Measurements from ENCODE around the gene FRMD4A.
"Not testable (repeated sequence)": the region's sequence is repeated elsewhere in the genome, so short reads cannot be mapped to it uniquely, and the experiment has no call there.

FRMD4A gene

DNA sequence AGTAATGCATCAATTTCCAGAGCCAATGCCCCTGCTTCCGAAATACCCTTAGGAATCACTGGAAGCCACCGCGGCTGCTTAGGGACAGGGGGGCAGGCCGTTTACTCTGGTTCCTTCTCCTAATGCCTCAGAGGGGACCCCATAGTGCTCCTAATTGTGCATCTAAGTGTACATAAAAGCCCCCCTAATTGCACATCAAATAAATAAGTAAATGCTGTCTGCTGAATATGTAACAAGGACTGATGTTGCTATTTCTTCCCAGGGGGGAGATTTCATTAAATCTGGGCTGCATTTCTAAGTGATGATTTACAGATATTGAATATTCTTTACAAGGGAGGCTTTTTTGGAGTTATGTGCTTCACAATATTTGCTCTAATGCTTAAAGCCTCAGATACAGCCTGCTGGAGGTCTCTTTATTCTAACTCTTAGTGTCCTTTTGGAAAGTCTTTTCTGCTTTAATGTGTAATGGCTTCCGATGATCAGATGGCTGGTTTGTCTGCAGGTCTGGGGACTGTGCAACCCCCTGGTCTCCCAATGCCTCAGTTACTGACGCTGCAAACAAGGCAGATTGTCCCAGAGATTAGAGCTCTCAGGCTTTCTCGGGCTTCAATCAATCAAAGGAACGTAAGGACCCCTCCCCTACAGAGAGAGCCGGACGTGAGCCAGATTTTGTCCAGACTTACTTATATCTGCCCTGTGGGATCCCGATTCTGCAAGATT, 601.0 kb downstream of the FRMD4A start:
- no peak for DNase-seq
- intact Hi-C loops (cut with DNase I) = no loop called here

DNA sequence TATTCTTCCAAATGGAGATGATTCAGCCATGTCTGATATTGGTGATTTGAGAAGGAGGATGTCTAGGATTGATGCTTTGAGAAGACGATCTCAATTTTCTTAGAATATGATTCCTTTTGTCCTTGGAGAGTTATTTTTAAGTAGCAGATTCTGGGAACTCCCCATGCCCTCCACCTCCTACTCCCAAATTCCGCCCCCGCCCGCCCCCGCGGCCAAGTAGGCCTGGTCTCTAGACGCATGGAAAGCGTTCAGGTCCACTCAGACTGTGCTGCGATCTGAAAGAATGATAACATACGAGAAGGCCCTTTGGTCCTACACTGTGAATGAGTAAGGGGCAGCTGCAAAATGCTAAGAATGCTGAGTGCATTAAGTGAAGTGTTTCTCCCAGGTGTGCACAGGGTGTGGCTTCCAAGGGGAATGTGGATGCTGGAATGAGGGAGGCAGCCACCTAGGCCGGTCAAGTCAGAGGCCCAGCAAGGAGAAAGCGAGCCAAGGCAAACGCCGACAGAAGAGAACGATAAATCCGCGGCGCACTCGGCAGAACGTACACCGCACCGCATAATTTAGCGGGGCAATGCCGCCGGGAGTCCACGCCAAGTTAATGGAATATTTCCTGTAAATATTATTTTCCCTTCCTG, 601.7 kb downstream of the FRMD4A start:
- intact Hi-C loops (cut with DNase I) = no loop called here
- no peak for DNase-seq

DNA sequence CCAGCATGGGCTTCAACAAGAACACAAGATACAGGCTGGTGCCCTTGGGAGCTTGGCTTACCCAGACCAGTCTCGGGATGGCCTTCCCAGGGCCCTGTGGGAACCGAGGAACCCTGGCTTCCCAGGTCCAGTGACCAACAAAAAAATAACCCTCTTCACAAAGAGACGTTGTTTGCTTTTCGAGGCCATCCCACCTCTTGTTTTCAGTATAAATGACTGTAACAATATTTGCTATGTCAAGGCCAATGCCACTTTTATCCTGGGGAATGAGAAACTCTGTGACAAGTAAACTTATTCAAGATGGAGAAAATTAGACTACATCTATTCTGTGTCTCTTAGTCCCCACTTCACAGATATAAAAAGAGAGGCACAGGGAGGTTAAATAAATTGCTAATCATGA, 605.1 kb downstream of the FRMD4A start:
- DNase-seq = no peak
- intact Hi-C loops (cut with DNase I) = no loop called here

DNA sequence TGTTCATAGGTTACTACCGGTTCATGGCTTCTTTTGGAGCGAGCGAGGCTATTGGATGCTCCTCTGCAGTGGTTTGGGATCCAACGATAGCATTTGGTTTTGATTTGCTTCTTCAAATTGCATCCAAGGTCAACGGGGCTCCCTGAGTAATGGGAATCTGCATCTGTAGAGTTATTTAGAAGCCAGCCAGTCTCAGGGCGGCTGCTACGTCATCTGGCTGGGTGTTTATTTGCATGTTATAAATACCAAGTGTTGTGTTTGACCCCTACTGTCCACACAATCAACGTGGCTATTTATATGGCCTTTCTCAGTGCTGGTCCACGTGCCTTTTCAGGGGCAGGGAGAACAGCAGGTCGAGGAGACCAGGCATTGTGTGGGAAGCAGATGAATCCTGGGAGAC, 606.2 kb downstream of the FRMD4A start:
- intact Hi-C loops (cut with DNase I) = no loop called here
- DNase-seq = peak in 3 of 42 donors; percentile 19 to 39 (median 26)

DNA sequence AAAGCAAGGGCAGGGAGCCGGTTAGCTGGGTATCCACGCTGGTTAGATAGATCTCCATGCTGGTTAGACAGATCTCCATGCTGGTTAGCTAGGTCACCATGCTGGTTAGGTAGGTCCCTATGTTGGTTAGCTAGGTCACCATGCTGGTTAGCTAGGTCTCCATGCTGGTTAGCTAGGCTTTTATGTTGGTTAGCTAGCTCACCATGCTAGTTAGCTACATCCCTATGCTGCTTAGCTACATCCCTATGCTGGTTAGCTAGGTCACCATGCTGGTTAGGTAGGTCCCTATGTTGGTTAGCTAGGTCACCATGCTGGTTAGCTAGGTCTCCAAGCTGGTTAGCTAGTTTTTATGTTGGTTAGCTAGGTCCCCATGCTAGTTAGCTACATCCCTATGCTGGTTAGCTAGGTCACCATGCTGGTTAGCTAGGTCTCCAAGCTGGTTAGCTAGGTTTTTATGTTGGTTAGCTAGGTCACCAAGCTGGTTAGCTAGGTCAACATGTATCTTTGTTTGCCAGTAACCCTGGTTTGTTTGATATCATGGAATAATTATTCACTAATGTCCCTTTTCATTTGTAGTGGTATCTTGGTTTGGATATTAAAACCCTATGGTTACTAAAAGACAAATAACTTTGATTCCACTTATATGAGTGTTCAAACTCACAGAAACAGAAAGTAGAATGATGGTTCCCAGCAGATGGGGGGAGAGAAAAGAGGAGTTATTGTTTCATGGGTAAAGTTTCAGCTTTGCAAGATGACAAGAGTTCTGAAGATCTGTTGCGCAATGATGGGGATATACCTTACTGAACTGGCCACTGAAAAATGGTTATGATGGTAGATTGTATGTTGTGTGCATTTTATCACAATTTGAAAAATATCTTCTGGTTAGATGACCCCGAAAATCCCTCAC, 607.7 kb downstream of the FRMD4A start:
- no peak for DNase-seq
- intact Hi-C loops (cut with DNase I) = no loop called here

DNA sequence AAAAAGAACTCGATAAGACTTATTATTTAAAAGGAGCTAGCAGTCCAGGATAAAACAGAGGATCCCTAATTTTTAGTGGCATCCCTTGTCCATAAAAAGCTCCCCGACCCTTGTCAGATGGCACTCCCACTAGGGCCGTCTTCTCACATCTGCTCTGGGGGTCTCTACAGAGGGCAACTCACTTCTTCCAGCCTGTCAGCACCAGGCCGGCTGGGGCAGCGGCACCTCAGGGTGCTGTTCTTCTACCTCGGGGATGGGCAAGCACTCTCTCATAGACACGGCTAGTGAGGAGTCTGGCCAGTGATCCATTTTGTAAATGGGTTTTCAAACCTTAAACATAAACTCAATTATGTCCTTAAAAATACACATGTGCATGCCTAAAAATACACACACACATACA, 609.2 kb downstream of the FRMD4A start:
- DNase-seq = no peak
- intact Hi-C loops (cut with DNase I) = no loop called here

DNA sequence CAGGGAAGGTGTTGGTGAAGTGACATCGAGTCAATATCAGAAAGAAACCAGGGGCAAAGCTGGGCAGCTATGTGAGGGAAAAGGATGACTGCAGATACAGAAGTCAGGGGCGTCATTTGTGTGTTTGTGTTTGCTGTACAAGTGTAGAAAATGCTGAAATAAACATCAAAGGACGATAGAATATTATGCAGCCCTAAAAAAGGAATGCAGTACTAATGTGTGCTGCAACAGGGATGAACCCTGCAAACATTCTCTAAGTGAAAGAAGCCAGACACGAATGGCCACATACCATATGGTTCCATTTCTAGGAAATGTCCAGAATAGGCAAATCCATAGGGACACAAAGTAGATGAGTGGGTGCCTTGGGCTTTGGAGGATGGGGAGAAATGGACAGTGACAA, 610.0 kb downstream of the FRMD4A start:
- no peak for DNase-seq
- intact Hi-C loops (cut with DNase I) = no loop called here

DNA sequence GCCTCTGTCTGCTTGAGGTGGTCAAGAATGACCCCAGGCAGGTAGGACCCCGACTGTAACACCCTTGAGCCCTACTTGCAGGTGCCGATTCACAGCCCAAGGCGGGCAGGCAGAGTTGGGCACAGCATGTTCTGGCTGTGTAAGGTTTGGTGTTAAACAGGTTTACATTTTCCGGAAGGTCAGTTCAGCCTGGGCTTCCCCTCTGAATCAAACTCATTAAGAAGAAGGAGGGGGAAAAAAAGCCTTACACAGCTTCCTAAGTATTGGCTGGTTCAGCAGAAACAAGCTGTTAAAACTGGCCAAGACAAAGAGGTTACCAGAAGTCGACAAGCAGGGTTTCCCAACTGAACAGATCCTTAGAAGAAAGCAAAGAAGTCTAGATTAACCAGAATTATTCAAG, 611.3 kb downstream of the FRMD4A start:
- intact Hi-C loops (cut with DNase I) = no loop called here
- DNase-seq = no peak

DNA sequence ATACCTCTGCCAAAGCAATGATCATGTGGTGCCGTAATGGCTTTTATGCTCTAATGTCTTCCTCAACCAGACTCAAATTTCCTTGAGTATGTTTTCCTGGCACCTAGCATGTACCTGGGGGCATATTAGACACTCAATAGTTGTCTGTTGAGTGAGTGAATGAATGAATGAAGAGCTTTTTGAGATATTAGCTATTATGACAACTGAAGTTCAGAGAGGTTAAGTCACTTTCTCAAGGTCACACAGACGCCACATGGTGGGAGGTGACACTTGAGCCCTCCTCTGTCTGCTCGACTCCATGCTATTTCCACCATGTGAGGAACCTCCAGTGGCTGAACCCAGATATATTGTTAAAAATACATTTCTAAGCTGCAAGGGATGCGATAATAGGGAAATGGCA, 611.9 kb downstream of the FRMD4A start:
- no peak for DNase-seq
- intact Hi-C loops (cut with DNase I) = no loop called here

DNA sequence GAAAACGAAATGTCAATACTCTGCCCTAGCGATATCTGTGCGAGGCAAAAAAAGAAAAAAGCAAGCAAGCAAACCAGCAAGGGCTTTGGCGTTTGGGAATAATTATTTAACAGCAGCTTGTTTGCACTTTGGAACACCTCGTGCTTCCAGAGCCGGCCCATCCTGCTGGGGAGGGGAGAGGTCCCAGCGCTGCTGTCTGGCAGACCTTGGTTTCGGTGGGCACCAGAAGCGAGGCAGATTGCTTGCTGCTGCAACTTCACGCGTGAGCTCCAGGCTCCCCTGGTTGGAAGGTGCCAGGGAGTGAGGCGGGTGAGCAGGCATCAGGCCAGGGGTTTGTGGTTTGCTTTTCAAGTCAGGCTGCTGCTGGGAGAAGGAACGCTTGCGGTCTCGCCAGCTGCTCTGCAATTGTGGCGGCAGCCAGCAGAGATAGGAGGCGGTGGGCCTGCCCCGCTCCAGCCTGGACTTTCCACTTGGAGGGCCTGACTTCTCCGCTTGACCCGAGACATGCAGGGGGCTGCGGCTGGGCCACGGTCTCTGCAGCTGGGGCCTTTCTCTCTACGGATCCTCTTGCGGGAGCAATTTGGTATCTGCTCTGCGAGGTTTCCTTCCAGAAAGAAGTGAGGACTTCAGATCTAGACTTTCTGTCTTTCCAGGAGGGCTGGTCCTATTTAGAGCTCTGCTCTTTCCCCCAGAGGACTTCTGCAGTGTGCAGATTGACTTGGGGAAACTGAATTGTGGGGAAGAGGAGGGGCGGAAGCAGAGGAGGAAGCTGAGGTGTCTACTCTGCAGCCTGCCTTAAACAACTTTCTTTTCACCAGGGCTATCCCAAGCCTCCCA, 612.6 kb downstream of the FRMD4A start:
- intact Hi-C loops (cut with DNase I) = no loop called here
- DNase-seq = peak in 41 of 42 donors; percentile 13 to 76 (median 51)

DNA sequence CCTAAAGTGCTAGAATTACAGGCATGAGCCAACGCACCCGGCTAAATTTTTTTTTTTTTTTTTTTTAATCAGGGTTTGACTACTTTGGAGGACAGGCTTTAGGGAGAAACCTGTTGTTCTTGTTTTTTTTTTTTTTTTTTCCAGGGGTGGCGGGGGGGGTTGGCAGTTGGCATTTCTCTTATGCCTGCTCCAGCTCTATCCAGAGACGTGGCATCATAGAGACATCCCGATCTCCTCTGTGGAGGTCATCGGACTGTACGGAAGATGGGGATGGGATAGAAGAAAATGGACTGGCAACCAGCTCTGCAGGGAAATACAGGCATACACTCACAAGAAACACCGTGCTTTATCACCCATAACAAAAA, 613.2 kb downstream of the FRMD4A start:
- intact Hi-C loops (cut with DNase I) = no loop called here
- DNase-seq = no peak

DNA sequence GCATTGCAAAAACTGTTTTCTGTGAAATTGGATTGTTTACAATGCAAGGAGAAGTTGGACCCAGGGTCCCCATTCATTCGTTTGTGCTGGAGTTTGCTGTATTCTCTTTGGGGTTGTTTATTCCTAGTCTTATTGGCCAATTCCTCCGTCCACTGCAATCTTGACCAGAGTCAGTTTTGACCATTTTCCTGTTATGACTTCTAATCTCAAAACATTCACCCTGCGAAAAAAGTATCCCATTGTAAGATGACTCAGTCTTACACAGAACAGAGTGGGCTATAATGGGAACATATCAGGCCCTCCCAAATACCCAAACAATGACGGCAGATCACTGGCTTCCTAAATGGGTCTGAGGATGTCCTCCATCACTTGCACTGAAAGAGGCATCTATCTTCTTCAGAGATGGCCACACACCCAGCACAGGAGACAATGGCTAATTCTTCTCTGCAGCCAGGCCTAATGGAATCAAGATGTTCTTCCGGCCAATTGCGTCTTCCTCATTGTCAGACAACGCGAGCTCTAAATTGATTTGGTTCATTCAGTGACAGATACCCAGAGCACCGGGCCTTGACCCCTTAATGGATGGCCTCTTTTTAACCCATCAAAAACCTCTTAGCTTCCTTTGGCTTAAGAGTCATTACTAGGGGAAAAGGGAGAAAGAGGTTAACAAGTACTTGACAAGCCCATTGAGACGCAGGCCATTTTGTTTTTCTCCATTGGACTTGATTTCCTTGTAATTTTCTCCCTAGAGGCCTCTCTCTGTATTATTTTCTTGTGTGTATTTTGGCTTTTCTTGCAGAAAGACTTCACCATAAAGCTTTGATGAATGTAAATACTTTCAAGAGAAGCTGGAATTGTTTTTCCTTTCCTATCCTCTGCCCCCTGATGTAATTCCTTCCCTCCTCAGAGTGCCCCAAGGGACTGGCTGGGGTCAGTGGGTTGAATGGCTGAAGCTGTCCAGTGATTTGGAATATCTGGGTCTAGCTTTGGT, 614.3 kb downstream of the FRMD4A start:
- intact Hi-C loops (cut with DNase I) = no loop called here

DNA sequence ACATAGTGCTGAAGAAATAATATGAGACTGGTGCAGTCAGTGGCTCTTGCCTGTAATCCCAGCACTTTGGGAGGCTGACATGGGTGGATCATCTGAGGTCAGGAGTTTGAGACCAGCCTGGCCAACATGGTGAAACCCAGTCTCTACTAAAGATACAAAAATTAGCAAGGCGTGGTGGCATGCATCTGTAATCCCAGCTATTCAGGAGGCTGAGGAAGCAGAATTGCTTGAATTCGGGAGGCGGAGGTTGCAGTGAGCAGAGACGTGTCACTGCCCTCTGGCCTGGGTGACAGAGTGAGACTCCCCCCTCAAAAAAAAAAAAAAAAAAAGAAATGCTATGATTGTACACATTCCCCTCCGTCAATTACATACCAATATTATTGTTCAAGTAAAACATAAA, 615.1 kb downstream of the FRMD4A start:
- DNase-seq; intact Hi-C loops (cut with DNase I): not testable (repeated sequence)

More for the DNA sequence above, 614.3 kb downstream of the FRMD4A start:
- peak in 6 of 42 donors; percentile 22 to 53 (median 33) for DNase-seq

DNA sequence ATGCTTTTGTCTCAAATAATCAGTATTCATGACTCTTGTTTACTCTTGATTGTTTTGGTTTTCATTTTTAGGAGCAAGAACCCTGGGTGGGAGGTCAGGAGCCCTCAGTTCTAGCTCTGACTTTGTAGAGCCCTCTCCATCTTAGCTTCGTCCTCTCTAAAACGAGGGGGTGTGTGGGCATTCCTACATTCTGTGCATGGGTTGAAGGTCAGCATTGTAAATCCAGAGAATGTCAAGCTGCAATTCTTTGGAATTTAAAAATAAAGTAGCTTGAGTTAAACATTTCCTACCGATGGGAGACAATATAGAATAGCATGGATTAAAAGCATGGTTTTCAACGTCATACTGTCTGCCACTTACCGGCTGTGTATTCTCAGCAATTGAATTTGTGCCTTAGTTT, 615.6 kb downstream of the FRMD4A start:
- no peak for DNase-seq
- intact Hi-C loops (cut with DNase I) = no loop called here

DNA sequence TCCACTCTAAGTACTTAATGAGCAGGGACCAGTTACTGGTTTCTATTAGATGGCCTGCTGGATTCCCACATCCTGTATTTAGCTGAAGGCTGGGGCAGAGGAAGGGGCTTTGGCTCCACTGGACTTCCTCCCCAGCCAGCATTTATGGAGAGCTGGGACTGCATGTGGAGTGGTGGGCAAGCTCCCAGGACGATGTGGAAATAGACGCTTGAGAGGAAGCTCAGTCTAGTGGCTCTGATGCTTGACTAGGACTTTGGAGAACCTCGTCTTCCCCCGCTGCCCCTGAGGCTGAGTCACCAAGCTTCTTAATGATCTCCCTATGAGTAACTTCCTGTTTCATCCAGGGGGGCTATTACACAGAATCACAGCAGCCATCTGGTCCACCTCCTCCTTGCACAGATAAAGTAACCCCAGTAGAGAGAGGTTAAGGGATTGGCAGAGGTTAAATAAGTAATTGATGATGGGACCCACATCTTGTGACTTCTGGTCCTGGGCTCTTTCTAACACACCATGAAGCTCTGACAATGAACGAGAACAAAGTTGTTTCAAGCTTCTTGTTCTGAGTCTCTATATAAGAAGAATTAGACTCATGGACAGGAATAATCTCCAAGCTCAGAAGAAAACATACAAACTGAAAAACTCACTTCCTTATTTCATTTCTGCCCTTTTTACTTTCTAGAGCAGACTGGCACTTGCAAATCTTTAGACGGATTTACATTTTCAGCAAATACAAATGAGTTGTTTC, 617.7 kb downstream of the FRMD4A start:
- intact Hi-C loops (cut with DNase I) = no loop called here
- peak in 25 of 42 donors; percentile 21 to 83 (median 42) for DNase-seq

DNA sequence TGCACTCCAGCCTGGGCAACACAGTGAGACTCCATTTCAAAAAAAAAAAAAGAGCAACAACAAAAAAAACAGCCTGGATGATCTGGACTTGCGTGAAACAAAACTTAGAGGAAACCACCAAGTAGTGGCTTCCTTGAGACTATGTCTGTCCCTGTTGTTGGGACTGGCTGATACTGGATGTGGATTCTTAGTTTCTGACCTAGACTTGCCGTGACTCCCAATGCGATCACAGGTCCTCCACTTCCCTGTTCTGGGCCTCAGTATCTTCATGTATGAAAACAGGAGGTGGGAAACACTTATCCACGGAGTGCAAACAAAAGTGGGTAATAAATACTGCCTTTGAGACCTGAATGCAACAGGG, 618.3 kb downstream of the FRMD4A start:
- intact Hi-C loops (cut with DNase I) = no loop called here
- no peak for DNase-seq

DNA sequence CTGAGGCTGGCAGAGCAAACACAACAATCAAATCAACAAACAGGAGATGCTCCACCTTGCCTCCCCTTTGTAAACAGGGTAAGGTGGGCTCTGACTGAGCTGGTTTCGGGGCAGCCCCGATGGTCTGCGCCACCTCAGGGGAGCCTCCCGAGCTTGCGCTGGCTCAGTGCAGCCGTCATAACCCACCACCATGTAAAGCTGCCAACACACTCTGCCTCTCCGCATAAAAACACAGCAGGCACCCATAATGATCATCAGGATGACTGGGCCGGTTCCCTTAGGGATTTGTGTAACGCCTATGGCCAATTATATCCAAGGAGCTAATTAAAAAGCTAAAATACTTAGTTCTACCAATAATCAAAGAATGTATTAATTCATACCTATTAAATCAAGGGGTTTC, 619.4 kb downstream of the FRMD4A start:
- no peak for DNase-seq
- intact Hi-C loops (cut with DNase I) = no loop called here
